Measurements from ENCODE around the gene GRID2.

The GRID2 gene

DNA sequence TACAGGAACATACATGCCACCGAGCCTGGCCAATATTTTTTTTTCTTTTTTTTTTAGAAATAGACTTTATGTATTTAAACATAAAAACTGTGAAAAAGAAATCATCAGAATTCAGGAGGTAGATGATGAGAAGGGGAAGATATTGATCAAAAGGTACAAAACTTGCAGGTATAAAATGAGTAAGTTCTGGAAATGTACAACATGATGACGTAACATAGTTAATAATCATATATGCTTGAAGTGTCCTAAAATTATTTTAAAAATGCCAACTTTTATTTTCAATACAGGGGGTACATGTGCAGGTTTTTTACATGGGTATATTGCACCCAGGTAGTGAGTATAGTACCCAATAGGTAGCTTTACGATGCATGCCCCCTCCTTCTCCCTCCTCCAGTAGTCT is 337.6 kb downstream of the GRID2 start:
- TF ChIP-seq CTCF (IDR thresholded peaks at IDR 0.05; ENCODE audit: borderline replicate concordance, control extremely low read depth, extremely low read depth, insufficient read depth, missing control alignments): no peak
- in situ Hi-C loops (cut with MboI; ENCODE audit: low sequenced_read_pairs, unreplicated experiment): no loop called here

GRCh38 chr4:92646826-92647225 is 343.1 kb downstream of the GRID2 start:
- in situ Hi-C loops (cut with MboI; ENCODE audit: low sequenced_read_pairs, unreplicated experiment): no loop called here
- no peak for TF ChIP-seq CTCF (IDR thresholded peaks at IDR 0.05; ENCODE audit: borderline replicate concordance, control extremely low read depth, extremely low read depth, insufficient read depth, missing control alignments)
- DNase-seq (ENCODE audit: low spot score): no peak

More for the DNA sequence above, 337.6 kb downstream of the GRID2 start:
- no peak for DNase-seq (ENCODE audit: low spot score)

DNA sequence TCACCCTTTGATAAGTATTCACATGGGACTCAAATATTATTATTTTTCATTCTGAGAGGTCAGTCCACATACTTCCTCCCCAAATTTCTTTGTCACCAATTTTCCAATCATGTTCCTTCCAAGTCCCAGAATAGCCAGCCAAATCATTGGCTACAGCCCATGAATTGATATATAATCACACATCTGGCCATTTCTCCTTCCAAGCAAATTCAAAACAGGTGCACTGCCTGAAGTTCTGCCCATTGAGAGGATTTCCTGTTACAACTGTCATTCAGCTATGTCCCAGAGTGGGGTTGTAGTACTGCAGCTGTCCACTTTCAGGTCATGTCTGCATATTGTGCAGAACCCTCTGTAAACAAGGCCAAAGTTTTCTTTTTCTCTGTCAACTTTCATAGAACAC is 347.8 kb downstream of the GRID2 start:
- in situ Hi-C loops (cut with MboI; ENCODE audit: low sequenced_read_pairs, unreplicated experiment): no loop called here
- DNase-seq (ENCODE audit: low spot score): no peak
- TF ChIP-seq CTCF (IDR thresholded peaks at IDR 0.05; ENCODE audit: borderline replicate concordance, control extremely low read depth, extremely low read depth, insufficient read depth, missing control alignments): no peak

DNA sequence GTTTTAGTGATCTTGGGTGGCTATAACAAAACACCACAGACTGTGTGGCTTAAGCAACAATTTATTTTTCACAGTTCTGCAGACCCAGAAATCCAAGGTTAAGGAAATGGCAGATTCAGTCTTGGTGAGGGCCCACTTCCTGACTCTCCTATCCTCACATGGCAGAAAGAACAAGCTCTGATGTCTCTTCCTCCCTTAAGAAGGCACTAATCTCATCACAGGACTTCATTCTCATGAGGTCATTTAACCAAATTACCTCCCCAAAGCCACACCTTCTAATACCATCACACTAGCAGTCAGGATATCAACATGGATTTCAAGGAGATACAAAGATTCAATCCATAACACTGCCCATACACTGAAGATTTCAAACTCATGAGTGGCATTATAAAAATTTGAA is 350.3 kb downstream of the GRID2 start:
- DNase-seq (ENCODE audit: low spot score): no peak
- in situ Hi-C loops (cut with MboI; ENCODE audit: low sequenced_read_pairs, unreplicated experiment): no loop called here
- TF ChIP-seq CTCF (IDR thresholded peaks at IDR 0.05; ENCODE audit: borderline replicate concordance, control extremely low read depth, extremely low read depth, insufficient read depth, missing control alignments): no peak

DNA sequence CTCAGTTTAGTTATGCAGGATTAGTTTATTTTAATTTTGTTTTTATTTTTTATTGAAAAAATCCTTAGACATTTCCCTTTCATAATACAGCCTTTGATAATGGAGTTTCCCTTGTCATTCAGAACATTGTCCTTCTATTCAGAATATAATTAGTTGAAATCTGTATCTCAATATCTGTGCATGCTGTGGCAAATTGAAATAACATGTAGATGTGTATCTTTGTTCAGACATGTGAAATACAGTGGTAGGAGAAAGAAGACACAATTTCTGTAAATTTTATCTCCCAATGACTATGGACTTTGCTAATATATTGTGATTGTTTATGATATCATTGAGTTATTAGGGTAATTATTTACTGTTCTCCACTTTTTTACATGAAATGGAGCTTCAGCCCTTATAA is 353.9 kb downstream of the GRID2 start:
- TF ChIP-seq CTCF (IDR thresholded peaks at IDR 0.05; ENCODE audit: borderline replicate concordance, control extremely low read depth, extremely low read depth, insufficient read depth, missing control alignments): no peak
- in situ Hi-C loops (cut with MboI; ENCODE audit: low sequenced_read_pairs, unreplicated experiment): no loop called here
- no peak for DNase-seq (ENCODE audit: low spot score)

- no peak for TF ChIP-seq CTCF (IDR thresholded peaks at IDR 0.05; ENCODE audit: borderline replicate concordance, control extremely low read depth, extremely low read depth, insufficient read depth, missing control alignments)
- DNase-seq (ENCODE audit: low spot score): no peak
- in situ Hi-C loops (cut with MboI; ENCODE audit: low sequenced_read_pairs, unreplicated experiment): no loop called here
Measured at GRCh38 chr4:92658318-92658717, 354.6 kb downstream of the GRID2 start.

GRCh38 chr4:92677805-92678204 is 374.0 kb downstream of the GRID2 start:
- TF ChIP-seq CTCF (IDR thresholded peaks at IDR 0.05; ENCODE audit: borderline replicate concordance, control extremely low read depth, extremely low read depth, insufficient read depth, missing control alignments): no peak
- in situ Hi-C loops (cut with MboI; ENCODE audit: low sequenced_read_pairs, unreplicated experiment): no loop called here
- DNase-seq (ENCODE audit: low spot score): no peak
